Uterus (tissue), 4 donors: ENCODE measurements around the gene AP2A2. TPM values are rescaled to one million over a fixed set of nuclear protein-coding genes. Genes with fewer than 3 reads are reported as not detected.

Experiments used
- DNase-seq, 2 donors: peaks; one replicate each; pipeline ENCODE4 v3.0.0-alpha.2; 2019 to 2020
- H3K27ac ChIP-seq, 2 donors: fragments of 200-600 bp; sonication (generic); 1 replicate in 1 of 2; 2 replicates in 1 of 2; pipeline ENCODE4 v1.5.1; 2016 to 2018
- H3K27me3 ChIP-seq, 2 donors: fragments of 200-600 bp; sonication (generic); one replicate each; pipeline ENCODE4 v1.5.1; 2018 to 2019; ENCODE audit warnings: control low read depth in 1 of 2
- H3K36me3 ChIP-seq, 2 donors: fragments of 200-600 bp; sonication (generic); one replicate each; pipeline ENCODE4 v1.5.1; 2019; ENCODE audit warnings: control low read depth in 1 of 2
- H3K4me1 ChIP-seq, 2 donors: fragments of 200-600 bp; sonication (generic); one replicate each; pipeline ENCODE4 v1.5.1; 2018 to 2019; ENCODE audit warnings: control low read depth in 1 of 2
- H3K4me3 ChIP-seq, 2 donors: fragments of 200-600 bp; sonication (generic); 1 replicate in 1 of 2; 2 replicates in 1 of 2; pipeline ENCODE4 v1.5.1; 2018 to 2019; ENCODE audit warnings: mild to moderate bottlenecking in 1 of 2
- H3K9me3 ChIP-seq, 2 donors: fragments of 200-600 bp; sonication (generic); one replicate each; pipeline ENCODE4 v1.5.1; 2019; ENCODE audit warnings: control low read depth in 1 of 2
- CTCF ChIP-seq, 4 experiments: fragments of 200-600 bp in 2 of 4; fragments of 450-650 bp in 2 of 4; sonication (generic) in 2 of 4; IDR thresholded peaks; one replicate each; pipeline ENCODE4 v1.5.1; 2016 to 2019; ENCODE audit warnings: antibody characterized with exemption in 4 of 4, mild to moderate bottlenecking in 2 of 4, moderate library complexity in 1 of 4
- POLR2A ChIP-seq, 2 donors: fragments of 450-650 bp; IDR thresholded peaks; one replicate each; pipeline ENCODE4 v1.6.1; 2016; ENCODE audit warnings: antibody characterized with exemption in 2 of 2, mild to moderate bottlenecking in 1 of 2, moderate library complexity in 1 of 2
- intact Hi-C: fragments of 100-400 bp; cut with DNase I; formaldehyde crosslinking; loops from one replicate; pipeline ENCODE4 v1.15.1; 2023; ENCODE audit warnings: low total_unique reads
- total RNA-seq, 4 donors: library from RNA; depleted of rRNA in 3 of 4; stranded (reverse); fragments of >200 nt in 3 of 4; gene quantifications; one replicate each; pipeline versions ENCODE4 v1.1.0 to v1.2.4, GENCODE V29; 2014 to 2023
- donor health status: DM: yes; HTN: yes; CAD: no.

AP2A2 gene
- total RNA-seq, 4 donors from 2014 or later = 25.6 to 120 (median 40.4) TPM

GRCh38 chr11:914204-914603 lies 11.5 kb upstream of the AP2A2 start:
- Histone ChIP-seq H3K9me3 (no peaks in the 10 kb centered on the region), H3K27me3 (no peaks in the 10 kb centered on the region), H3K4me3 (no peak overlapping the region), H3K36me3 (no peaks in the 10 kb centered on the region), H3K4me1 (peaks cover 0 to 5% of the 10 kb centered on the region in 2 donors), H3K27ac (no peak overlapping the region)
- DNase-seq = no peak
- intact Hi-C loops = no loop called here
- no peak for TF ChIP-seq CTCF (IDR thresholded peaks at IDR 0.05)
- no peak for TF ChIP-seq POLR2A (IDR thresholded peaks at IDR 0.05)

- intact Hi-C loops = no loop called here
- no peak overlapping the region for H3K27ac ChIP-seq
- DNase-seq = no peak
Observed at GRCh38 chr11:914747-915501, 10.7 kb upstream of the AP2A2 start.

GRCh38 chr11:917426-917825 lies 8.2 kb upstream of the AP2A2 start:
- Histone ChIP-seq H3K9me3 (no peaks in the 10 kb centered on the region), H3K4me1 (no peaks in the 10 kb centered on the region), H3K36me3 (no peaks in the 10 kb centered on the region), H3K4me3 (no peak overlapping the region), H3K27me3 (no peaks in the 10 kb centered on the region), H3K27ac (no peak overlapping the region)
- intact Hi-C loops = no loop called here
- DNase-seq = no peak
- TF ChIP-seq POLR2A (IDR thresholded peaks at IDR 0.05) = no peak
- TF ChIP-seq CTCF (IDR thresholded peaks at IDR 0.05) = no peak

More at GRCh38 chr11:914747-915501, 10.7 kb upstream of the AP2A2 start:
- H3K4me1 ChIP-seq = peaks cover 0 to 5% of the 10 kb centered on the region in 2 donors
- no peaks in the 10 kb centered on the region for H3K9me3 ChIP-seq
- TF ChIP-seq CTCF (IDR thresholded peaks at IDR 0.05) = no peak
- no peak for TF ChIP-seq POLR2A (IDR thresholded peaks at IDR 0.05)
- H3K27me3 ChIP-seq = no peaks in the 10 kb centered on the region
- no peak overlapping the region for H3K4me3 ChIP-seq
- H3K36me3 ChIP-seq = no peaks in the 10 kb centered on the region

- H3K9me3 ChIP-seq = no peaks in the 10 kb centered on the region
- peaks cover 0 to 4% of the 10 kb centered on the region in 2 donors for H3K4me1 ChIP-seq
- intact Hi-C loops = no loop called here
- no peaks in the 10 kb centered on the region for H3K27me3 ChIP-seq
- no peaks in the 10 kb centered on the region for H3K36me3 ChIP-seq
- no peak overlapping the region for H3K27ac ChIP-seq
- no peak for TF ChIP-seq POLR2A (IDR thresholded peaks at IDR 0.05)
- TF ChIP-seq CTCF (IDR thresholded peaks at IDR 0.05) = no peak
- no peak overlapping the region for H3K4me3 ChIP-seq
- DNase-seq = no peak
Observed at GRCh38 chr11:921921-922678, 3.6 kb upstream of the AP2A2 start.
